ENCODE results near the gene HDLBP.

The HDLBP gene

DNA sequence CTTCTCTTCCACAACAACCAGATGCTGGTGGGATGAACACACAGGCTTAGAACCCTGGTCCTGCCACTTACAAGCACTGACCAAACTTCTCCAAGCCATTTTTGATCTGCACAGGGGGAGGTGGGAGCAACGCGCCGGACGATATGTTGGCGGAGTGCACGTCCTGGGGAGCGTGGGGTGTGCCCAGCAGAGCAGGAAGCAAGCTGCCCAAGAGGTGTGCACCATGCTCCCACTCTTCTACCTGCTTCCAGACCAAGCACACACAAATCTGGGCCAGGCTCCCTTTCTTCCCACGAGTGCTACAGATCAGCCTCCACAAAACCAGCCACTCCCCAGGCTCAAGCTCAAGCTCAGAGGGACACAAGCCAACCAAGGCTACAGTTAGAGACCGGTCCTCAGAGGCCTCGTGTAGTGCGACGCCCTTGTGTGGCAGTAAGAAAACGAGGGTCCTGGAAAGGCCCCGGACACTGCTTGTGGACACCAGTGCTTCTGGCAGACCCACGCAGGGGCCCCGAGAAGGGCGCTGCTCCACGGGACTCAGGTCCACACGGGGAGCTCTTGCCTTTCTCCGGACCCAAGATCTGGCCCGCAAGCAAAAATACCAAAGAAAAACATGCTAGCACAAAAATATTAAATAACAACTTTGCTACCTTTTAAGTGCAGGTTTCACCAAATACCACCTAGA is 75.0 kb downstream of the HDLBP start:
- no peak for TF ChIP-seq CTCF (IDR thresholded peaks at IDR 0.05; ENCODE audit: low read depth, low read length, missing control alignments)

DNA sequence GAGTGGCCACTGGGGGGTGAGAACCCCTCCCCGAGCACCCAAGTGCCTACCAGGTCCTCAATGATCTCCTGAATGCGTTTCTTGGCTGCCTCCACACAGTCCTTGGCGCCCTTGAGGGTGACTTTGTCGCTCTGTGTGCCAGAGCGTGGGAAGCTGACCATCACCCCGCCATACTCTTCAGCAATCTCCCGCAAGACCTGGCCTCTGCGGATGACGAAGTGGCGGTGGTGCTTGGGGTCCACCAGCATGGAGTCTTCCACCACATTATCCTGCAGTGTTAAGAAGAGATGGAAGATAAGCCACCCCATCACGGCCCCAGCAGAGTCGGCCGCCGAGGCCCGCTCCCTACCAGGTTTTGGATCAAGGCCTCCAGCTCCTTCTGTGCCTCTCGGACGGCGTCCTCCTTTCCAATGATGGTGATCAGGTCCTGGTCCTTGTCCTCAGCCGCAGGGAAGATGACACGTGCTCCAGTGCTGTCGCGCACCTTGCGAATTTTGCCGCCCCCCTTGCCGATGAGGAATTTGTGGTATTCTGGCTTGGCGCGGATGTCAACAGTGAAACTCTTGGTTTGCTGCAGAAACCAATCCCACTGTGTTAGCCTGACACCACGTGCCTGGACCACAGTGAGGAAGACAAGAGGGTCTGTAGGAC is 75.8 kb downstream of the HDLBP start:
- no peak for TF ChIP-seq CTCF (IDR thresholded peaks at IDR 0.05; ENCODE audit: low read depth, low read length, missing control alignments)
- in situ Hi-C loops (cut with HindIII; ENCODE audit: low pct_ligation_motif_present, low sequenced_read_pairs), result no loop called here
- H3K27ac ChIP-seq, result no peak overlapping the region
- peaks cover 97% of the 10 kb centered on the region for H3K36me3 ChIP-seq (replicated peaks)
- no peak for DNase-seq
- no peaks in the 10 kb centered on the region for H3K27me3 ChIP-seq (replicated peaks)
- H3K4me3 ChIP-seq (ENCODE audit: low read depth, low read length), result no peak overlapping the region

More for the DNA sequence above, 75.0 kb downstream of the HDLBP start:
- no peaks in the 10 kb centered on the region for H3K27me3 ChIP-seq (replicated peaks)
- H3K27ac ChIP-seq, result no peak overlapping the region
- no peak overlapping the region for H3K4me3 ChIP-seq (ENCODE audit: low read depth, low read length)
- no peak for DNase-seq
- peaks cover 97% of the 10 kb centered on the region for H3K36me3 ChIP-seq (replicated peaks)
- in situ Hi-C loops (cut with HindIII; ENCODE audit: low pct_ligation_motif_present, low sequenced_read_pairs), result no loop called here

DNA sequence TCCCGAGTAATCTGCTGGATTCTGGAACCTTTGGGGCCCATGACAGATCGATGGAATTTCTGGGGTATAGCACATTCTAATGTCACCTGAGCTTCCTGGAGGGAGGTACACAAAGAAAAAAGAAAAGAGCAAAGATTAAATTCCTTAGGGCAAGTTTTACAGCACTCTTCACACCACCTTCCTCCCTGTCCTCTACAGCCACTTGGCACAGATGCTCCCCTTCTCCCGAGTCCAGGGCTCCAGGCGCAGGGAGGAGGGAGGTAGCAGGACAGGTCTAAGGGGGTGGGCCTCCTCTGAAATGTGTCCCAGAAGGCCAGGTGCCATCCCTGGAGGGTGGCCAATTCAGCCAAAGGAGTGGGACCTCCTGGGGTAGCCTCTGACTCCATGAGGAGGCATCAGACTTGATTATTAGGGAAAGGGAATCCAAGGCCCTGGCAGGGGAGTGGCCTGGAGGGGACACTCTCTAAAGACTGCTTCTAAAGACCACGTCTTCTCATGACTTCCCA is 76.7 kb downstream of the HDLBP start:
- no peak for DNase-seq
- in situ Hi-C loops (cut with HindIII; ENCODE audit: low pct_ligation_motif_present, low sequenced_read_pairs), result no loop called here
- Histone ChIP-seq H3K27me3 (replicated peaks) (no peaks in the 10 kb centered on the region), H3K36me3 (replicated peaks) (peaks cover 97% of the 10 kb centered on the region), H3K4me3 (ENCODE audit: low read depth, low read length) (no peak overlapping the region), H3K27ac (no peak overlapping the region)
- TF ChIP-seq CTCF (IDR thresholded peaks at IDR 0.05; ENCODE audit: low read depth, low read length, missing control alignments), result no peak

DNA sequence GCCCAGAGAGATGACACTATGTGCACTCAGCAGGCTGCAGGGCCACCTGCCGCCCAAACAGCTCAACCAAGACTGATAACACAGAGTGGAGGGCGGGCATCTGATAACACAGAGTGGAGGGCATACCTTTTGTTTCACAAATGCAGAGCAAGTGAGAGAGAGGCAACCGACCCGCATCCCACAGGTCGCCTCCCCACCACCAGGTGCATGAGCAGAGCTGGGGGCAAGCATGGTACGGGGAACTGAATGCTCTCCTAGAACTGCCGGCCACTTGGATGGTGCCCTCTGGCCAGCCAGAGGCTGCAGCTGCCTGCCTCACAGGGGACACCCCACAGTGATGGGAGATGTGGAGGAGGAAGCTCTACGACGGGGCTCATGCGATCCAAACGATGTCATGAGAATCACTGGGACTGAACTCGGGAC is 77.5 kb downstream of the HDLBP start:
- Histone ChIP-seq H3K27ac (no peak overlapping the region), H3K27me3 (replicated peaks) (no peaks in the 10 kb centered on the region), H3K4me3 (ENCODE audit: low read depth, low read length) (no peak overlapping the region), H3K36me3 (replicated peaks) (peaks cover 97% of the 10 kb centered on the region)
- no peak for TF ChIP-seq CTCF (IDR thresholded peaks at IDR 0.05; ENCODE audit: low read depth, low read length, missing control alignments)
- in situ Hi-C loops (cut with HindIII; ENCODE audit: low pct_ligation_motif_present, low sequenced_read_pairs), result no loop called here
- no peak for DNase-seq

DNA sequence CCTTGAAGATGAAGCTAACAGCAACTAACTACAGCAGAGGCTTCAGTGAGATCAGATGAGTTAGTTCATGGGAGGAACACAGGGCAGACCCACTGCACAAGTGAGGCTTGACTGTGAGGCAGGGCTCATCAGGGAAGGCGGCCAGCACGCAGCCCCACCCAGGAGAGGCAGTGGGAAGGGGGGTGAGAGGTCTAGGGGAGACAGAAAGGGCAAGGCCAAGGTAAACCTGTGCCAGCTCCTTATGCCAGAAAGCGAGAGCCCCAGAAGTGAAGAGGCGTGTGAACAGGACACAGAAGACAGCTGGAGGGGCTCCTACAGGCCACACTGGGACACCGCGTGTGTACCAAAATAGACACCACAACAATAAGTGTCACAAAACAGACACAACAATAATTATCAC is 78.4 kb downstream of the HDLBP start:
- Histone ChIP-seq H3K4me3 (ENCODE audit: low read depth, low read length) (no peak overlapping the region), H3K36me3 (replicated peaks) (peaks cover 97% of the 10 kb centered on the region), H3K27ac (no peak overlapping the region), H3K27me3 (replicated peaks) (no peaks in the 10 kb centered on the region)
- DNase-seq, result no peak
- in situ Hi-C loops (cut with HindIII; ENCODE audit: low pct_ligation_motif_present, low sequenced_read_pairs), result no loop called here
- TF ChIP-seq CTCF (IDR thresholded peaks at IDR 0.05; ENCODE audit: low read depth, low read length, missing control alignments), result no peak

All from brain microvascular endothelial cell (primary cell).